Measurements from ENCODE around the gene TAF5L. TPM values are rescaled to one million over a fixed set of nuclear protein-coding genes. Genes with fewer than 3 reads are reported as not detected.

The TAF5L gene
- total and polyA plus RNA-seq, 2 experiments from 2014 or later = 5.6 to 17.6 TPM

- H2AFZ ChIP-seq = peak overlapping the region; percentile 83; the same call in 1 of the 2 replicates
- Mint-ChIP-seq H3K4me3 (peak overlapping the region; percentile 99), H3K36me3 (ENCODE audit: low read depth) (peaks cover 28% of the 10 kb centered on the region), H3K27me3 (ENCODE audit: insufficient read depth, low read depth, poor library complexity) (peaks cover 14% of the 10 kb centered on the region), H3K4me1 (peaks cover 23% of the 10 kb centered on the region), H3K27ac (peak overlapping the region; percentile 43; the same call in 1 of the 2 replicates), H3K9me3 (no peaks in the 10 kb centered on the region)
- peak overlapping the region; percentile 95 for H3K4me2 ChIP-seq
- H3K27ac ChIP-seq (ENCODE audit: low read depth) = 0 out of 2 replicates have a peak overlapping the region, but pooled peaks have one; percentile 73
- no peaks in the 10 kb centered on the region for H3K9me2 ChIP-seq (ENCODE audit: insufficient read depth)
- no peak for TF ChIP-seq EZH2 (IDR thresholded peaks at IDR 0.05; ENCODE audit: low read depth, unreplicated experiment)
- TF ChIP-seq NANOG (IDR thresholded peaks at IDR 0.05; ENCODE audit: borderline replicate concordance) = no peak
- TF ChIP-seq, protein P1, sequence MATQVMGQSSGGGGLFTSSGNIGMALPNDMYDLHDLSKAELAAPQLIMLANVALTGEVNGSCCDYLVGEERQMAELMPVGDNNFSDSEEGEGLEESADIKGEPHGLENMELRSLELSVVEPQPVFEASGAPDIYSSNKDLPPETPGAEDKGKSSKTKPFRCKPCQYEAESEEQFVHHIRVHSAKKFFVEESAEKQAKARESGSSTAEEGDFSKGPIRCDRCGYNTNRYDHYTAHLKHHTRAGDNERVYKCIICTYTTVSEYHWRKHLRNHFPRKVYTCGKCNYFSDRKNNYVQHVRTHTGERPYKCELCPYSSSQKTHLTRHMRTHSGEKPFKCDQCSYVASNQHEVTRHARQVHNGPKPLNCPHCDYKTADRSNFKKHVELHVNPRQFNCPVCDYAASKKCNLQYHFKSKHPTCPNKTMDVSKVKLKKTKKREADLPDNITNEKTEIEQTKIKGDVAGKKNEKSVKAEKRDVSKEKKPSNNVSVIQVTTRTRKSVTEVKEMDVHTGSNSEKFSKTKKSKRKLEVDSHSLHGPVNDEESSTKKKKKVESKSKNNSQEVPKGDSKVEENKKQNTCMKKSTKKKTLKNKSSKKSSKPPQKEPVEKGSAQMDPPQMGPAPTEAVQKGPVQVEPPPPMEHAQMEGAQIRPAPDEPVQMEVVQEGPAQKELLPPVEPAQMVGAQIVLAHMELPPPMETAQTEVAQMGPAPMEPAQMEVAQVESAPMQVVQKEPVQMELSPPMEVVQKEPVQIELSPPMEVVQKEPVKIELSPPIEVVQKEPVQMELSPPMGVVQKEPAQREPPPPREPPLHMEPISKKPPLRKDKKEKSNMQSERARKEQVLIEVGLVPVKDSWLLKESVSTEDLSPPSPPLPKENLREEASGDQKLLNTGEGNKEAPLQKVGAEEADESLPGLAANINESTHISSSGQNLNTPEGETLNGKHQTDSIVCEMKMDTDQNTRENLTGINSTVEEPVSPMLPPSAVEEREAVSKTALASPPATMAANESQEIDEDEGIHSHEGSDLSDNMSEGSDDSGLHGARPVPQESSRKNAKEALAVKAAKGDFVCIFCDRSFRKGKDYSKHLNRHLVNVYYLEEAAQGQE (IDR thresholded peaks at IDR 0.05; ENCODE audit: unreplicated experiment) = no peak
- no peak for TF ChIP-seq STAT1 (IDR thresholded peaks at IDR 0.05; ENCODE audit: unreplicated experiment)
- TF ChIP-seq ZNF331 (CRISPR knock-in tag; IDR thresholded peaks at IDR 0.05; ENCODE audit: low read depth) = no peak
- TF ChIP-seq CREB1 (CRISPR knock-in tag; IDR thresholded peaks at IDR 0.05; ENCODE audit: low read depth) = no peak
- TF ChIP-seq POLR2AphosphoS5 (IDR thresholded peaks at IDR 0.05; ENCODE audit: low read depth) = no peak
- no peak for TF ChIP-seq EZH2phosphoT487 (IDR thresholded peaks at IDR 0.05; ENCODE audit: unreplicated experiment)
- TF ChIP-seq JUNB (IDR thresholded peaks at IDR 0.05; ENCODE audit: unreplicated experiment) = no peak
- no peak for TF ChIP-seq ZNF114 (CRISPR knock-in tag; IDR thresholded peaks at IDR 0.05)
- H3K4me3 ChIP-seq = peak overlapping the region; percentile 100
- ATAC-seq (peak; percentile 19), DNase-seq (ENCODE audit: low spot score) (peak; percentile 71)
- H3F3A ChIP-seq (replicated peaks; ENCODE audit: low read depth) = 0 out of 2 replicates have a peak, but pooled peaks cover 8% of the 10 kb centered on the region
- H3K27me3 ChIP-seq (ENCODE audit: insufficient read depth) = no peaks in the 10 kb centered on the region
- H3K36me3 ChIP-seq (ENCODE audit: insufficient read depth) = peaks cover 4% of the 10 kb centered on the region; the same call in 1 of the 2 replicates
- peaks cover 52% of the 10 kb centered on the region for H4K20me1 ChIP-seq (replicated peaks; ENCODE audit: insufficient read depth)
- H3K4me1 ChIP-seq (ENCODE audit: insufficient read depth) = peaks cover 20% of the 10 kb centered on the region
- peaks cover 91% of the 10 kb centered on the region for H3K79me2 ChIP-seq (replicated peaks; ENCODE audit: insufficient read depth)
These were observed 629 bp downstream of the TAF5L start for GRCh38 chr1:229625071-229625914.

GRCh38 chr1:229624521-229625070 lies 1.3 kb downstream of the TAF5L start:
- Histone ChIP-seq H4K20me1 (replicated peaks; ENCODE audit: insufficient read depth) (peaks cover 50% of the 10 kb centered on the region), H3K9me2 (ENCODE audit: insufficient read depth) (no peaks in the 10 kb centered on the region), H3K4me3 (peak overlapping the region; percentile 96), H3F3A (replicated peaks; ENCODE audit: low read depth) (0 out of 2 replicates have a peak, but pooled peaks cover 8% of the 10 kb centered on the region), H3K79me2 (replicated peaks; ENCODE audit: insufficient read depth) (peaks cover 91% of the 10 kb centered on the region), H3K36me3 (ENCODE audit: insufficient read depth) (peaks cover 4% of the 10 kb centered on the region; the same call in 1 of the 2 replicates), H3K4me1 (ENCODE audit: insufficient read depth) (peaks cover 20% of the 10 kb centered on the region), H3K27me3 (ENCODE audit: insufficient read depth) (no peaks in the 10 kb centered on the region), H2AFZ (peak overlapping the region; percentile 83; the same call in 1 of the 2 replicates), H3K4me2 (peak overlapping the region; percentile 95), H3K27ac (ENCODE audit: low read depth) (no peak overlapping the region)
- peak overlapping the region; percentile 92 for H3K4me3 Mint-ChIP-seq
- no peaks in the 10 kb centered on the region for H3K9me3 Mint-ChIP-seq
- peak; percentile 25 for DNase-seq (ENCODE audit: low spot score)
- peaks cover 14% of the 10 kb centered on the region for H3K27me3 Mint-ChIP-seq (ENCODE audit: insufficient read depth, low read depth, poor library complexity)
- H3K27ac Mint-ChIP-seq = no peak overlapping the region
- ATAC-seq = no peak
- peaks cover 30% of the 10 kb centered on the region for H3K4me1 Mint-ChIP-seq
- peaks cover 21% of the 10 kb centered on the region for H3K36me3 Mint-ChIP-seq (ENCODE audit: low read depth)
- TF ChIP-seq EZH2phosphoT487 (IDR thresholded peaks at IDR 0.05; ENCODE audit: unreplicated experiment) (no peak), ZNF331 (CRISPR knock-in tag; IDR thresholded peaks at IDR 0.05; ENCODE audit: low read depth) (no peak), ZNF114 (CRISPR knock-in tag; IDR thresholded peaks at IDR 0.05) (no peak), CREB1 (CRISPR knock-in tag; IDR thresholded peaks at IDR 0.05; ENCODE audit: low read depth) (no peak), CTCF (conservative IDR thresholded peaks at IDR 0.05; ENCODE audit: low read depth in 2 of 2) (no peak), ETS1 (IDR thresholded peaks at IDR 0.05) (no peak)

All from GM23338 (cell line).